Bone marrow (tissue), 2 donors: ENCODE data around the gene SFT2D1.

ENCODE experiments used
- DNase-seq, 2 donors: peaks; one replicate each; lab custom pipeline; 2025; lab: John Stamatoyannopoulos, UW

The SFT2D1 gene

GRCh38 chr6:166333172-166333995 lies 9.0 kb downstream of the SFT2D1 start:
- DNase-seq, result peak in 1 of 2 donors; percentile 73

DNA sequence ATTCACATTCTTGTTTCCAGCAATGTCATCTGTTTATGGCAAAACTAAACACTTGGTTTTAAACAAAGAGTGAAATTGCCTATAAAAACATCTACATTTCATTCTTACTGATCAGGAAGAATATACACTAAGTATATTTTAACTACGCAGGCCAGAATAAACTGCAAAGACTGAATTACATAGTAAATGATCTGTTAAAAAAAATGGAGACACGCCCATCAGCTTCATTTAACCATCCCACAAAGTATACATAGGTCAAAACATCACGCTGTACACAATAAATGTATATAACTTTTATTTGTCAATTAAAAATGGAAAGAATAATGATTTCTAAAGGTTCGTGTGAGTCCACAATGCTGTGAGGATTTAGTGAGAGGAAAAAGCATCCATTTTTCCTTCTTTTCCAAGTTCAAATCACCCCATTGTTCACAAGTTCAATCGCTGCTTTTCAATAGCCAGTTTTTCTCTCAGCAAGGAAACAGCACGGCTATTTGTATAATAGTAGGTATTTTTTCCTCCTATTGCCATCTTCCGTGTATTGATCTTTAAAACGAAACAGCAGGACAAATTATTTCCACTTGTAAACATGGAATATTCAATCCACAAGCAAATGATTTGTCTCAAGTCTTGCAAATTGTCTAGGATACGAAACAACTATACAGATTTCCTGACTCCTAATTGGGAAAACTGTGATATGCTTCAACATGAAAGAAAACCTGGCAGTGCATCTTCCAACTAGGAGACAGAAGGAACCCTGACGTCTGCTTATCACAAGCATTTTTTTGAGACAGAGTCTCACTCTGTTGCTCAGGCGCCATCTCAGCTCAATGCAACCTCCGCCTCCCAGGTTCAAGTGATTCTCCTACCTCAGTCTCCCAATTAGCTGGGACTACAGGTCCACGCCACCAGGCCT lies 10.6 kb downstream of the SFT2D1 start:
- no peak for DNase-seq

GRCh38 chr6:166330612-166331011 lies 11.7 kb downstream of the SFT2D1 start:
- no peak for DNase-seq

DNA sequence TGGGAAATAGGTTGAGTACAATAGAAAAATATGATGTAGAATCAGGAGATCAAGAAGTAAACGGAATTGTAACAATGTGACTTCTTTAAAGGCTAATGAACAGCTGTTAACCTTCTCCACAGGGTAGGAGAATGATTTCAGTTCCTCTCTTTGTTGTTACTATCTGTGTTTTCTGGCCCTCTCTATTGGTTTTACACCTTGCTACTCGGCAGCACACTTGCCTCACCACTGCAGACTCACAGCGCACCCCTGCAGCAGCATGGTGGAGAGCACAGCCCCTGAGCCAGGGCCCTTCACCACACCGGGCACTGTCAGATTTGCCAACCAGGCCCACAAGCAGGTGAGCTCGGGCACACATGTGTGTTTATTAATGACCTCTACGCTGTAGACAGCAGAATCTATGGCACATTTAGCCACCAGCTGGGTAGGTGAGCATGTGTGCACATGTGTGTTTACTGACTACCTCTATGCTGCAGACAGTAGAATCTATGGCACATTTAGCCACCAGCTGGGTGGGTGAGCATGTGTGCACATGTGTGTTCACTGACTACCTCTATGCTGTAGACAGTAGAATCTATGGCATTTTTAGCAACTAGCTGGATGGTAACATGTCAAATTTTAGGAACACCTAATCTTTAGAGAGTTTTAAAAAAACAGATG lies 16.8 kb downstream of the SFT2D1 start:
- DNase-seq, result no peak

DNA sequence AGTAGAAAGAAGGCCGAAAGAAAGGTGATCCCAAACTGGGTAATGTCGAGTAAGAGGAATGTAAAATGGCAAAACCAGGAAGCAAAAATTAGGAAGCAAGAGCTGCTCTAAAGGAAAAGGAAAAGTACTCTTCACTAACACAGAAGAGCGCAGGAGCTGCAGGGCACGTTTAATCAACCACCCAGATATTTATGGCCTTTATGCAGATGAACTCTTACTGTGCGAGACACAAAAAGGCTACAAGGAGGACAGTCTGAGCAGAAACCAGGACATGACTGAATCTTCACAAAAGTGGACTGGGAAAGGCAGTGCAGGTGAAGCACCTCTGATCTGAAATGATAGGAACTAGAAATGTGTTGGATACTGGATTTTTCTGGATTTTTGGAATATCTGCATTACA lies 18.9 kb downstream of the SFT2D1 start:
- no peak for DNase-seq

- no peak for DNase-seq
Observed at GRCh38 chr6:166318649-166319600, 23.4 kb downstream of the SFT2D1 start.

GRCh38 chr6:166318227-166318626 lies 24.1 kb downstream of the SFT2D1 start:
- DNase-seq, result no peak

DNA sequence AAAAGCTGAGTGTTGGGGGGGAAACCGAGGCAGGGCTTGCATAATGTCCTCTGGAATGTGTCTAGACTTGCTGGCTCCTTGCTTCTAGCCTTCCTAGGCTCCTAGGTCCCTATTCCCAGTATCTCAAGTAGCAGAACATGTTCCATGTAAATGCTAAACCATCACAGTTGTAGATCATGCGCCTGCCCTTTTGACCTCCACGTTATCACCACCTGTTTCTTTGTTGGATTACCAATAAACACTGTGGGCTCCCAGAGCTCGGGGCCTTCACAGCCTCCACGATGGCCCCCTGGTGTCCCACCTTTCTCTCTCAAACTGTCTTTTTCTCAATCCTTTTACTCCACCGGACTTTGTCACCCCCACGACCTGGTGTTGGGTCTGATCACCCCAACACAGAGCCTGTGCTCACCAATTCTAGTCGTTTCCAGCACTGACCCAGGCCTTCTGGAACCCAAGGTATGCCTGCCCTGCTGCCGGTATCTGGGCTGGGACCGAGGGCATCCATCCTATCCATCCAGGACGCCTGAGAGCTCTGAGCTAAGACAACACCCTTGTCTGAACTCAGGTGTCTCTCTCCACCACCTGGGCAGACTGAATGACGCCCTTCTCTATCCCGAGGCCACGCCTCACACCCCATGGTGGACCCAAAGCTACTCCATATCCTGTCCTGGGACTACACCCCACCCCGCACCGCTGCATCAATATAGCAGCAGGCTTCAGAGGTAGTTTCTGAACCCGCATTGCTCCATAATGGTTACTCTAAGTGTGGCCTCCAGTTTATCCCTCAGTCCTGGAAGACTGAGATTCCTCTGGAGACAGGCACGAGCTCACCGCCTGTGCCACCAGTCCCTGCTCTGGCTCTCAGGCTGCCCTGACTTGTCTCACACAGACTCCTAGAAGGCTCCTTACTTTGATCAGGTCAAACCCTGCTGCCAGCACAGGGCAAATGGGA lies 24.8 kb downstream of the SFT2D1 start:
- DNase-seq, result no peak

- DNase-seq, result no peak
Observed at GRCh38 chr6:166315436-166315835, 26.9 kb downstream of the SFT2D1 start.

GRCh38 chr6:166314454-166314853 lies 27.9 kb downstream of the SFT2D1 start:
- no peak for DNase-seq

DNA sequence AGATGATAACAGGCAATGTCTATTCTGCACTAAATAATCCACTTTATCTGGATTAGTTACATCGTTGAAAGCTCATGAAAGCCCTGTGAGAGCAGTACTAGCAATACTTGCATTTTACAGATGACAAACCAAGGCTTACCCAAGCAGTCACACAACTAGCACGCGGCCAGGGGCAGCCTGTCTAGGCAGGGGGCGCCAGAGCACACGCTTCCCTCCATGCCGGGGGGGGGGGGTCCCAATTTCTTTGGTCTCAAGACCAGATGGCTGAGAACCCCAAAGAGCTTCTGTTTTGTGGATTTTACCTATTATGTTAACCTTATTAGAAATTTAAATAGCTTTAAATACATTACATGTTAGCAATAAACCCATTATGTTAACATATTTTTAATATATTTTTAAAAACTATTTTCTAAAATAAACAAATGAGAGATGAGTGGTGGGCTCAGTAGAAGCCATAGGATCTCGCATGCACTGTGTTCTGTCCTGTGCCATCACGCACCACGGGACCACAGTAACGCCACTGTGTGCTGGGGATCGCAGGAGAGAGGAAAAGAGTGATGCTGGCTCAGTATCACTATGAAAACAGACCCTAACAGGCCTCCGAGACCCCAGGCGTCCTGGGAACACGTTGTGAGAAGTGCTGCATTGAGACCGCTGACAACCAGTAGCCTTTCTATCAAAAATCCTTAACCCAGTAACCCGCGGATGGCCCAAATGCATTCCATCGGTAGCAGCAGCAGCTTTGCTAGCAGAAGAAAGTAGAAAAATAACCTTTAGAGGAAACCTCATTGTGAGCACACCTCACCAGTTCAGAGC lies 28.9 kb downstream of the SFT2D1 start:
- peak in 1 of 2 donors; percentile 29 for DNase-seq

DNA sequence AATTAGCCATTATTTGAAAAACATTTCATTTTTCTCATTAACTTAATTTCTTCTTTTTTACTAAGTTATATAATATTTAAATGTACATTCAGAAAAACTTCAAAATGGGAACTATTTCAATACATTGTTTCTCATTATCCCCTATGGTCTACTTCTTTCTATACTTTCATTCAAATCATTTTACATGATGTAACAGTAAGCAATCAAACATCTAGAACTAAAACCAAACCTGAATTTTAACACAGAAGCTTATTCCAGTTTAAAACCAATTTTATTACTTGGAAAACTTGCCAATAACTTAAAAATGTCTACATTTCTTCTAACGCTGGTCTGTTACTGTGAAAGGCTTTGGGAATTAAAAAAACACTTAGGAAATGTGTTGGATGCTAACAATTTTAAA lies 29.5 kb downstream of the SFT2D1 start:
- DNase-seq, result no peak

GRCh38 chr6:166310634-166311033 lies 31.7 kb downstream of the SFT2D1 start:
- no peak for DNase-seq

DNA sequence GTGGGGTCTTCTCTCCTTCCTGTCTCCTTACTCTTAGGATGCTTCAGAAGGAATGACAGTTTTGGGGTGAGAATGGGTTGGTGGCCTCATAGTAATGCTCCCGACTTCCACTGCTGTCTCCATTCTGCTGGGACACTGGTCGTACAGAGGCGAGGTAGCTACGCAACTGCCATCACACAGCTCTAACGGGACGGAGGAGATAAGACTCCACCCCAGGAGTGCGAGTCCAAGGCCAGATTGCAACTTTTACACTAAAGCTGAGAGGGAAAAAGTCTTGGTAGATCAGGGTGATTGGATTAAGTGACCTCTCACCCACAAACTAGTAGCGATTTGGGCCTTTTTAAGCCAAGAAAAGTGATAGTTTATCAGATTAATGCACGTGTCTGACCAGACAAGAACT lies 32.4 kb downstream of the SFT2D1 start:
- DNase-seq, result no peak

GRCh38 chr6:166308769-166309589 lies 33.4 kb downstream of the SFT2D1 start:
- DNase-seq, result no peak

- DNase-seq, result no peak
Observed at GRCh38 chr6:166308033-166308768, 34.1 kb downstream of the SFT2D1 start, which contains the start of gene PRR18. PRR18 (minus strand) TSS chr6:166308392; CDS start chr6:166308142, 250 bp downstream.
